ENCODE data around the gene LRRC1.

Gene LRRC1

GRCh38 chr6:53845280-53846195 lies 50.7 kb downstream of the LRRC1 start:
- DNase-seq (ENCODE audit: low read depth in 4 of 4, low spot score in 1 of 4), result no peak

DNA sequence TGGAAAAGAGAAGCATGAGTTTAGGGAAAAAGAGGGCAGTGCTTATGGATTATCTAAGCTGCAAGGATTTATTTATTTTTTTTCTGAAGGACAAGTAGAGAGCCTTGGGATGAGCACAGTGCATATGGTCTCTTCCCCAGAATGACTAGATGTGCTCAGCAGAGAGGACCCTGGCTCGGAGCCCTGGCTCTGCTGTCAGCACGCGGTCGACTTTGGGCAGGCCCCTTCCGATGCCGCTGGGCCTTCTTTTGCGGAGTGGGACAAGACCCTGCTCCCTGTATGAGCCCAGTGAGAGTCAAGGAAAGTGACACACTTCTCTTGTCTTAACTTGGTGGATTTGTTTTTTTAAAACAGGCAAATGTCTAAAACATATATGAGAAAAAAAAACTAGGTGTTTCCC lies 51.4 kb downstream of the LRRC1 start:
- DNase-seq (ENCODE audit: low read depth in 4 of 4, low spot score in 1 of 4), result no peak

DNA sequence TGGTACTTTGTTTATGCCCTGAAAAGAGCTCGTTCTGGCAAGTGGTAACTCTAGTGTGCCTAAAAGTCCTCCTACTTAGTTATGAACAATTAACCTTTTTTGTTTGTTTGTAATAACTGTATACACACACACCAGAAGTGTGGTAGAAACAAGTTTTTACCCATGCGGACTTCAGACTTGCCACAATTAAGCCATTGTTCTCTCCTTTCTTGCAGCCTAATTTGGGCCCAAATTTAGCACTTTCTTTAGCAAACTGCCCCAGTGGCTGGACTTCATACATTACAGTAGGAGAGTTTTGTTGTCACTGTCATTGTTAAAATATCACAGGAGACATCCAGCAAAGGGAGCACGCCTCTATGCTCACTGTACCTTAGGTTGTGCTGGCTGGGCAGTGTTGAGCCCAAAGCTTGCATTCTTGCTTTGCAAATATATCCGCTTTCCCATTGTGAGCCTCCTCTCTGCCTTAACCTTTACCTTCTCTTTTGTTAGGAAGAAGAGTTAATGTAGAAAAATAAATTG lies 53.0 kb downstream of the LRRC1 start:
- DNase-seq (ENCODE audit: low read depth in 4 of 4, low spot score in 1 of 4), result no peak

DNA sequence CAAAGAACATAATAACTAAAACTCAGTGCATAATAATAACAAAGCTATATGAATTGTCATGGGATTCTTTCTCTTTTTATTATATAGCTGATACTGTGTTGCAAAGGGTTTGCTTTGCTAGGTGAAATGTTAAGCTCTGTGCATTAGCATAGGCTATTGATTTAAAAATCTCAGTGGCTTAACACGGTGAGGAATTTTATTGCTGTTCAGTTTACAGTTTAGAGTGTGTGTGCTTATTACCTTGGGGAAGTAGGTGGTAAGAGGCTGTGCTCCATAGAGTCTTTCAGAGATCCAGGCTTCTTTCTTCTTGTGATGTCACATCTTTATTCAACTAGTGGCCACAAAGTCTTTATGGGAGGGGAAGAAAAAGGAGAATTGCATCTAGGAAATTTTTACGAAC lies 55.7 kb downstream of the LRRC1 start:
- no peak for DNase-seq (ENCODE audit: low read depth in 4 of 4, low spot score in 1 of 4)

GRCh38 chr6:53851561-53851960 lies 56.8 kb downstream of the LRRC1 start:
- DNase-seq (ENCODE audit: low read depth in 4 of 4, low spot score in 1 of 4), result no peak

- DNase-seq (ENCODE audit: low read depth in 4 of 4, low spot score in 1 of 4), result no peak
These were observed 58.0 kb downstream of the LRRC1 start for GRCh38 chr6:53852805-53853204.

DNA sequence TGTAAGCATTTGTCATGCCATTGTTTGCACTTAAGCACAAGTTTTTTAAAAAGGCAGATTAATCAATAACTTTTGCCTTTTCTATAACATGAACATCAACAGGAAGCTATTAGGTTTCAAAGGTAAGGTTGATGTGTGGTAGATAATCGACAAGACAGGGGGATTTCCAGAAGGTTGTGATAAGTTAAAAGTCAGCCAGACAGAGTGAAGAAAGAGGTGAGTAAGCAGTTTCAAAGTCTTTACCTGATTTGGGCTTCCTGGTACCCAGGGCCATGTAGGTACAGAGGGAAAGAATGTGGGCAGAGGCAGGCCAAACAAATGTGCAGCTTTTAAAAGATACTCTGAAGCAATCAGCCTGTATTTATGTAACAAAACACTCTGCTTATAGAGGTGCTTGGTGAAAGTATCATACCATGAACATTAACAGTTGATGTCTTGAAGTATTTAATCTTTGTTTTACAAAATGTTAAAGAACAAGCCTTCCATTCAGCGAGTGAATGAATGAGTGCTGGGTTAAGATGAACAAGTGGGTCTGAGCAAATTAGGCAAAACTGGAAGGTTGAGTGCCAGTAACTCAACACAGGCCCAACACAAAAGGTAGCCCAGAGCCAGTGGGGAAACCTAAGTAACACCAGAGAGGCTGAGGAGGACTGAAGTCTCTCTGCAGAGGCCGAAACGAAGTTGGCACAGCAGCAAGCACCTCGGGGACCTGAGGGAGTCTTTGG lies 60.2 kb downstream of the LRRC1 start:
- no peak for DNase-seq (ENCODE audit: low read depth in 4 of 4, low spot score in 1 of 4)

- DNase-seq (ENCODE audit: low read depth in 4 of 4, low spot score in 1 of 4), result no peak
These were observed 61.1 kb downstream of the LRRC1 start for GRCh38 chr6:53855940-53856339.

DNA sequence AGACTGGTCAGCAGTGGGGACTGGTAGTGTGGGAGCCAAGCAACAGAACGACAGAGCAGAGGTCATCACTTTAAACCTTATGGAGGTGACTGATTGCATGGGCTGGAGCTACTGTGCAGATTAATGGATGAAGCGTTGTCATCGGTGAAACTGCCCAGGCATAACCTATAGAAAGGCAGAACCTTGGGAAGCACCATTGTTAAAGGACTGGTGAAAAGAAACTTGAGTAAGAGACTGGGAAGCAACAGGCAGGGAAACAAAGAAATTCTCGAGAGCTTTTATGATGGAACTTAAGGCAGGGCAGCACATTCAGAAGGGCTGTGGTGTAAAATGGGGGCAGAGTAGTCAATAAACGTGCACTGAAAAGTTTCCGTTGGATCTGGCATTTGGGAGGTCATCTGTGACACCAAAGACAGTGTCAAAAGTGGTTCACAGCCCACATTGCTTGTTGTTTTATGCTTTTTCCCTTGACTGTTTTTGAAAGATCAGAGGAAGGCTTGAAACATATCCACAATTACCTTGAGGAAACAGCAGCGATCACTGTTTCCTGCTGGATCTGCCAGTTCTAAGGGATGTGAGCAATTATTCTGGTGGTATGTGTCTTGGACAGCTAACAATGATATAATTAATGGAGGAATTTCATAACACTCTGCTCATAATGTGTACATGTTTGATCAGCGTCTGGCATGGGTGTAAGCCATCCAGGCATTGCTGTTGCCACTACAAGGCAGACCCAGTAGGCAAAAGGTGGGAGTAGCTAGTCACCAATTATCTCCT lies 62.7 kb downstream of the LRRC1 start:
- no peak for DNase-seq (ENCODE audit: low read depth in 4 of 4, low spot score in 1 of 4)

DNA sequence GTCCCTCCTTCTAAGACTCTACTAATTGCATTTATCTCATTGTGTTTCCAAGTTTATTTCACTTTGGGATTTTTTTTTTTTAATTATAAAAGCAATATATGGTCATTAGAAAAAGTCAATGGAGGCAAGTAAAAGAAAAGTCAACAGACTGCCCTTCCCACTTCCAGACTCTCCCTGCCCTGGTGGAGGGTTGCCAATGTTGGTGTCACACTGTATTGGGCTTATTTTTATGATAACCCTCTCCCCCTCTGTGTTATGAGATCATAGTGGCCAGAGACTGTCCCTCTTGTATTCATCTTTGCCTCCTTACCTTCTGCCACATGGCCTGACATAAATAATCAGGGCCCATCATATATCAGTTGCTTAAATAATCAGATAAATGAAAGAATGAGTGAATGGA lies 63.4 kb downstream of the LRRC1 start:
- DNase-seq (ENCODE audit: low read depth in 4 of 4, low spot score in 1 of 4), result no peak

DNA sequence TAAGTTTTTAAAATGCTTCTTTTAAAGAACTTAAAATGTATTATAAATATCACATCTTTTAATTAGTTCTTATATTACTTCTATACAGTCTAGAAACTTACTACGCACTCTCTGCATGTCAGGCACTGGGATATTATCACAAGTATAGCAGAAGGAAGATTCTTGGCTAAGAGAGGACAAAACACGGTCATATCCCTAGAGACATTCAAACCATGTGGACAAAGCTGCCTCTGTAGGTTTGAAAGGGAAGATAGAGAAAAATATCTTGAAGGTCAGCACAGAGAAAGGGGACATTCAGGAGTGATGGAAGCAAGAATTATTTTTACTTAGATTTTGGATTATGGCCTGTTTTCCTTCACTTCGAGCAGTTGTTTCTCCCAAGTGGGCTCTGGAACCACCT lies 64.1 kb downstream of the LRRC1 start:
- DNase-seq (ENCODE audit: low read depth in 4 of 4, low spot score in 1 of 4), result no peak

DNA sequence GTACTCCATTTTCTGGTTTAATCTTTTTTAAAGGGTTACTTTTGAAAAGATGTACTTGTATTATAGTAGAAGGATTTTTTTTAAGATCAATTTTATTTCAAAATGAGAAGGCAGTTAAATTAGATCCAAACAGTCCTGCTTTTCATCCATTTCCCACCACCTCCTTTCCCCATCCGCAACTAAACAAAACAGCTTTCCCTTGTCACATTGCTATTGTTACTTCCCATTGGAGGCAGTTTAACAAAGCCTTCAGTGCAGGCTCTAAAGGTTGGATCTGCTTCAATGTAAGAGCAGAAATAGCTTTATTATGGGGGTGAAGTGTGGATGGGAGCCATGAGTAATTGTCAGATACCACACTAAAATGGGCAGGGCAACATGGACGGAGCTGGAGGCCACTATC lies 65.7 kb downstream of the LRRC1 start:
- no peak for DNase-seq (ENCODE audit: low read depth in 4 of 4, low spot score in 1 of 4)

GRCh38 chr6:53861518-53861917 lies 66.7 kb downstream of the LRRC1 start:
- no peak for DNase-seq (ENCODE audit: low read depth in 4 of 4, low spot score in 1 of 4)

DNA sequence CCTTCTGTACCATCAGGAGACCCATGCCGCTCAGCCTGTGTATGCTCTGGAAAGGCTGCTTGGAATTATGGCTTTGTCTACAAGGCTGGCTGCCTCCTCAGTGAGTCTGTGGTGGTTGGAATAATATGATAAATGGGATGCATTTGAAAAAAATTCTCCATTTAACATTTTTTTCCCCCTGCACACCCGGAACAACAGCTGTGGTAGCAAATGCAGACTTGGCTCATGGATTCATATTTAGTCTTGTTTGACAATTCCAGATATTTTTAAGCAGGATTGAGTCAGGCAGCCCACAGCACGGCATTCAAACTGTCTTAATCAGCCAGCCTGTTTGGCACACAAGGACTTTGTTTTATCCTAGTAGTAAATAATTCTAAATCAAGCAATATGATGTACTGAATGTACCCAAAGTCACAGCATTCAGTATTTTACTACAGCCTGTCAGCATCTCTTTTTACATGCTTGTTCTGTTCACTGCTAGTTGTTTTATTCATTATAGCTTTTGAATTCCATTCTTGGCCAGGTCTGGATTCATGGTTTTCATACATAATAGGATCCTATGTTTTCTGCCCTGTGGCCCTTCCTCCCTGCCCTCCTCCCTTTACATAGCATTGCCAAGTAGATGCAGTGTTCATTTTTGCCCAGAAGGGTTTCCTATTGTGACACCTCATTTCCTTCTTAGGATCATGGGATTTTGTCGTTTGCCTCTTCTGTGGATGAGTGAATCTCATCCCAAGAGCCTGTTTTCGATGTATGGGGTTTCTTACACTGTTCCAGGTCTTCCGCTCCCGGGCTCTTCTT lies 68.1 kb downstream of the LRRC1 start:
- DNase-seq (ENCODE audit: low read depth in 4 of 4, low spot score in 1 of 4), result no peak

DNA sequence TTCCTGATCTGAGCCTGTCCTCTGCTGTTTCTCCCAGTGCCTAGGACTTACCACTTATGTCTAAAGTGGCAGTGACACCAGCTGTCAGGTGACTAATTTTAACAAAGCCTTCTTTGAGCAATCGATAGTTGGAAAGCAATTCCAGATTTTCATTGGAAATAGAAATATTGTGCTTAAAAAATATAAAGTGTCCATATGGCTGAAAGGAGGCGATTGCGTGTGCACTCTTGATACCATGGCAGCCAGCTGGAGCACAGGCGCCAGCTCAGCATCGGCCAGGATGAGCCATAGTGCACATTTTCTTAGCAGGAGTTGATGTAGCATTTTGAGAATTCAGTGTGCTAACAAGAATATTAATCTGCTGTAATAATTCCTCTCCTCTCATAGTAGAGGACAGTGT lies 70.0 kb downstream of the LRRC1 start:
- no peak for DNase-seq (ENCODE audit: low read depth in 4 of 4, low spot score in 1 of 4)

GRCh38 chr6:53866226-53866625 lies 71.4 kb downstream of the LRRC1 start:
- DNase-seq (ENCODE audit: low read depth in 4 of 4, low spot score in 1 of 4), result no peak

DNA sequence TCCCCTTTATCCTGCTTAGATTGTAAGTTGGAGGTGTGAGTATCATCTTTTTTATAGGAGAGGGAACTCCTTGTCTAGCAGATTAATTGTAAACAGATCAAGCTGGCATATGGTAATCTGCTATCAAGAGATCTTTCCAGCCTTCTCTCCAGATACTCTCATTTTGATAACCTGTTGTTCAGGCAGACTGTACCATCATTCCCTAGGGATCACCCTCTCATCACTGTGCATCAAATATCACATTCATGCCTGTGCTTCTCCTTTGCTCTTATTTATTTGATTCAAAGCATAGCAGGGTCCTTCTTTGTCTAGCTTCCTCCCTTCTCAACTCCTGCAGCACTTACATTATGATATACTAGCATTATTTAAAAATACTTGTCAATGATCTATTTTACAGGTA lies 73.8 kb downstream of the LRRC1 start:
- DNase-seq (ENCODE audit: low read depth in 4 of 4, low spot score in 1 of 4), result no peak

DNA sequence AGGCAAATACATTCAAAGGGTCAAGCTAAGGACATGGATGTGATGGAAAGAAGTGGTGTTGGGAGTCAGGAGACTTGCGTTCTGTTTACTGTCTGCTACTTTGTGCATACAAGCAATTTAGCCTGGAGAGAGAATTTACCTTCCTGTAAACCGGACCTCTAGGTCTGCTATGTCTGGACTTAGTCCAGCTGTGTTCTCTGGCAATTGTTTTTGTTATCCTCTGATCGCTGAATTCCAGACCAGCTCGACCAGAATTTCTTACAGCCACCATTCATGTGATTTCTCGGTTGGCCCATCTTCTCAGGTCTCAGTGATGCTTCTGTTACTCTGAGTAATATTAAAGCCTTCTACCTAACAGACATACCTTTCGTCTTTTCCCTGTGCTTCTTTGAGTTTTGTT lies 75.2 kb downstream of the LRRC1 start:
- no peak for DNase-seq (ENCODE audit: low read depth in 4 of 4, low spot score in 1 of 4)

GRCh38 chr6:53873922-53874321 lies 79.1 kb downstream of the LRRC1 start:
- DNase-seq (ENCODE audit: low read depth in 4 of 4, low spot score in 1 of 4), result no peak

- DNase-seq (ENCODE audit: low read depth in 4 of 4, low spot score in 1 of 4), result no peak
These were observed 80.2 kb downstream of the LRRC1 start for GRCh38 chr6:53874964-53875363.

GRCh38 chr6:53877151-53877550 lies 82.3 kb downstream of the LRRC1 start:
- no peak for DNase-seq (ENCODE audit: low read depth in 4 of 4, low spot score in 1 of 4)

All from stimulated activated CD4-positive, alpha-beta T cell treated with anti-CD3 and anti-CD28 coated beads, Interleukin-1b, Interleukin-23, amount 100 ng/mL, for 24 hours (primary cell).